ENCODE measurements around the gene MITF.
"Not testable (repeated sequence)": the region's sequence is repeated elsewhere in the genome, so short reads cannot be mapped to it uniquely, and the experiment has no call there.

Gene MITF

DNA sequence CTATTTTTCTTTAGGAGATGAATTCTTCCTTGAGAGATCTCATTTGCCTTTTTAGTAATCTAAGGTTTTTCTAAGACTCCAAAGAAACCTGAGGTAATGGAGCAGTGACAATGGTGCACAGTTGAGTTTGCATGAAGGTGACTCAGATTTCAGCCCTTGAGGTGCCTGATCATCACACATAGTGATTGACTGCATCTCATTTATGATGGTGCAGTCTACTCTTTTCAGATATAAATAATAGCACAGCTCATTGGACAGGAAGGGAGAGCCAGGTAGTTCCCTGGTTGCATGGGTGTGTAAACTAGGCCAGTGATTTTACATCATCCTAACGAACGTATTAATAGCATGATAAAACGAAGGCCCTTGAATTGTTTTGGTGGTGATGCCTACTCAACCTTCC lies 174.2 kb downstream of the MITF start:
- no peak for TF ChIP-seq EZH2phosphoT487 (IDR thresholded peaks at IDR 0.05; ENCODE audit: borderline replicate concordance, low read length)
- TF ChIP-seq, protein P1, sequence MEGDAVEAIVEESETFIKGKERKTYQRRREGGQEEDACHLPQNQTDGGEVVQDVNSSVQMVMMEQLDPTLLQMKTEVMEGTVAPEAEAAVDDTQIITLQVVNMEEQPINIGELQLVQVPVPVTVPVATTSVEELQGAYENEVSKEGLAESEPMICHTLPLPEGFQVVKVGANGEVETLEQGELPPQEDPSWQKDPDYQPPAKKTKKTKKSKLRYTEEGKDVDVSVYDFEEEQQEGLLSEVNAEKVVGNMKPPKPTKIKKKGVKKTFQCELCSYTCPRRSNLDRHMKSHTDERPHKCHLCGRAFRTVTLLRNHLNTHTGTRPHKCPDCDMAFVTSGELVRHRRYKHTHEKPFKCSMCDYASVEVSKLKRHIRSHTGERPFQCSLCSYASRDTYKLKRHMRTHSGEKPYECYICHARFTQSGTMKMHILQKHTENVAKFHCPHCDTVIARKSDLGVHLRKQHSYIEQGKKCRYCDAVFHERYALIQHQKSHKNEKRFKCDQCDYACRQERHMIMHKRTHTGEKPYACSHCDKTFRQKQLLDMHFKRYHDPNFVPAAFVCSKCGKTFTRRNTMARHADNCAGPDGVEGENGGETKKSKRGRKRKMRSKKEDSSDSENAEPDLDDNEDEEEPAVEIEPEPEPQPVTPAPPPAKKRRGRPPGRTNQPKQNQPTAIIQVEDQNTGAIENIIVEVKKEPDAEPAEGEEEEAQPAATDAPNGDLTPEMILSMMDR (IDR thresholded peaks at IDR 0.05; ENCODE audit: low read depth, low read length, poor library complexity, severe bottlenecking), result no peak
- Histone ChIP-seq H3K4me3 (ENCODE audit: low read length) (no peak overlapping the region), H3K79me2 (ENCODE audit: control insufficient read depth, low read length) (no peaks in the 10 kb centered on the region), H3K27me3 (ENCODE audit: control insufficient read depth, low read length) (no peaks in the 10 kb centered on the region), H3K9me2 (replicated peaks; ENCODE audit: control insufficient read depth, low read length) (no peaks in the 10 kb centered on the region), H3F3A (ENCODE audit: control insufficient read depth, insufficient read depth) (no peaks in the 10 kb centered on the region), H3K27ac (ENCODE audit: low read depth, low read length) (no peak overlapping the region), H3K36me3 (ENCODE audit: control insufficient read depth, low read length) (no peaks in the 10 kb centered on the region), H4K20me1 (ENCODE audit: control insufficient read depth, insufficient read depth, low read depth, low read length) (no peaks in the 10 kb centered on the region), H3K4me2 (ENCODE audit: low read length) (no peak overlapping the region), H3K9me3 (ENCODE audit: control insufficient read depth, insufficient read depth, low read length) (peaks cover 8% of the 10 kb centered on the region; the same call in 1 of the 2 replicates), H3K4me1 (ENCODE audit: control insufficient read depth, low read length) (no peaks in the 10 kb centered on the region)

DNA sequence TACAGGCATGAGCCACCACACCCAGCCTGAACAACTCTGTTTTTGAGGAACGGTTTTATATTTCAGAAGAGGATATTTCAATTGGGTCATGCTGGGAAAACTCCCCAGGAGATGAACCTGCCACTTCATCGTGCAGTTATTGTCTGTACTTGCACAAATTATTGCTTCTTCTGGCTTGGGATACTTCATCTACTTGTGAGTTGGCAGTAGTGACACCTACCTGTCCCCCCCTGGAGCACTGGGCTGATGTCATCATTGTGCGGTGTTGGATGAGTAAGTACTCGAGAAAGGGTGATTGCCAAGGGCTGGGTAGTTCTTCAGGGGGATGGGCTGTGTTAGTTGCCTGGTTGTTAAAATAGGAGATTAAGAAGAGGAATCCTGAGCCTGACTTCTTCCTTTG lies 175.1 kb downstream of the MITF start:
- no peak for TF ChIP-seq EZH2phosphoT487 (IDR thresholded peaks at IDR 0.05; ENCODE audit: borderline replicate concordance, low read length)
- TF ChIP-seq, protein P1 (IDR thresholded peaks at IDR 0.05; ENCODE audit: low read depth, low read length, poor library complexity, severe bottlenecking), result no peak
- Histone ChIP-seq H3K27ac (ENCODE audit: low read depth, low read length) (no peak overlapping the region), H3K4me2 (ENCODE audit: low read length) (no peak overlapping the region)

DNA sequence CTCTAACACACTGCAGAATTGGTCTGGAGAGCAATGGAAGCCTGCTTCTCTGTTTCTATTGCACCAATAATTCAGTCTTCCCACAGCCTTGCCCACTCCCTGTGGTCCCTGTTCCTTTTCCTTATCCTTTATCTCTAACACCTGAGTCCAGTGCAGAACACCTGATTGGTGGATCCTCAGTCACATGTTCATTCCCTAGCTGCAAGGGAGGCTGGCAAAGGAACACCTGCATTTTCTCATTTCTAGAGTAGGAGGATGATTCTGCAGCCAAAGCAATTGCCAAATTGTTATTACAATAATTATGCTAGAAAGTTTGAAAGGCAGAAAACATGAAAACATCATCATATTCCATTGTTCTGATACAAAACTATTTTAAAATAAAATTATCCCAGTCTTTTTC lies 176.5 kb downstream of the MITF start:
- no peaks in the 10 kb centered on the region for H3F3A ChIP-seq (ENCODE audit: control insufficient read depth, insufficient read depth)
- H4K20me1 ChIP-seq (ENCODE audit: control insufficient read depth, insufficient read depth, low read depth, low read length), result no peaks in the 10 kb centered on the region
- no peak for TF ChIP-seq EZH2phosphoT487 (IDR thresholded peaks at IDR 0.05; ENCODE audit: borderline replicate concordance, low read length)
- TF ChIP-seq, protein P1 (IDR thresholded peaks at IDR 0.05; ENCODE audit: low read depth, low read length, poor library complexity, severe bottlenecking), result no peak
- H3K79me2 ChIP-seq (ENCODE audit: control insufficient read depth, low read length), result no peaks in the 10 kb centered on the region
- no peaks in the 10 kb centered on the region for H3K4me1 ChIP-seq (ENCODE audit: control insufficient read depth, low read length)
- H3K27ac ChIP-seq (ENCODE audit: low read depth, low read length), result no peak overlapping the region
- H3K36me3 ChIP-seq (ENCODE audit: control insufficient read depth, low read length), result no peaks in the 10 kb centered on the region
- H3K4me2 ChIP-seq (ENCODE audit: low read length), result no peak overlapping the region
- no peaks in the 10 kb centered on the region for H3K9me3 ChIP-seq (ENCODE audit: control insufficient read depth, insufficient read depth, low read length)
- no peaks in the 10 kb centered on the region for H3K27me3 ChIP-seq (ENCODE audit: control insufficient read depth, low read length)
- no peak overlapping the region for H3K4me3 ChIP-seq (ENCODE audit: low read length)
- no peaks in the 10 kb centered on the region for H3K9me2 ChIP-seq (replicated peaks; ENCODE audit: control insufficient read depth, low read length)

More for the DNA sequence above, 175.1 kb downstream of the MITF start:
- Histone ChIP-seq H3F3A (ENCODE audit: control insufficient read depth, insufficient read depth) (no peaks in the 10 kb centered on the region), H4K20me1 (ENCODE audit: control insufficient read depth, insufficient read depth, low read depth, low read length) (no peaks in the 10 kb centered on the region), H3K79me2 (ENCODE audit: control insufficient read depth, low read length) (no peaks in the 10 kb centered on the region), H3K9me3 (ENCODE audit: control insufficient read depth, insufficient read depth, low read length) (peaks cover 4% of the 10 kb centered on the region; the same call in 1 of the 2 replicates), H3K4me1 (ENCODE audit: control insufficient read depth, low read length) (no peaks in the 10 kb centered on the region), H3K4me3 (ENCODE audit: low read length) (no peak overlapping the region), H3K9me2 (replicated peaks; ENCODE audit: control insufficient read depth, low read length) (no peaks in the 10 kb centered on the region), H3K36me3 (ENCODE audit: control insufficient read depth, low read length) (no peaks in the 10 kb centered on the region), H3K27me3 (ENCODE audit: control insufficient read depth, low read length) (no peaks in the 10 kb centered on the region)

DNA sequence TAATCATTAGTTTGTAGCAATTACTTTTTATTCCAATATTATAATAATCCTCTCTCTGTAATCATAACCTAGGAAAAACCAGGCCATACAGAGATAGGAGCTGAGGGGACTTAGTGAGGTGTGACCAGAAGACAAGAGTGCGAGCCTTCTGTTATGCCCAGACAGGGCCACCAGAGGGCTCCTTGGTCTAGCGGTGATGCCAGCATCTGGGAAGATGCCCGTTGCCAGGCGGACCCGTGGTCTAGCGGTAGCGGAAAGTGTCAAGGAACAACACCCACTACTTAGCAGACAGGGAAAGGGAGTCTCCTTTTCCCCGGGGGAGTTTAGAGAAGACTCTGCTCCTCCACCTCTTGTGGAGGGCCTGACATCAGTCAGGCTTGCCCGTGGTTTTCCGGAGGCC lies 180.7 kb downstream of the MITF start:
- H3K27me3 ChIP-seq (ENCODE audit: control insufficient read depth, low read length); H3K79me2 ChIP-seq (ENCODE audit: control insufficient read depth, low read length); H3K4me2 ChIP-seq (ENCODE audit: low read length); H3F3A ChIP-seq (ENCODE audit: control insufficient read depth, insufficient read depth); H3K27ac ChIP-seq (ENCODE audit: low read depth, low read length); H3K4me1 ChIP-seq (ENCODE audit: control insufficient read depth, low read length); H3K9me3 ChIP-seq (ENCODE audit: control insufficient read depth, insufficient read depth, low read length); H3K9me2 ChIP-seq (replicated peaks; ENCODE audit: control insufficient read depth, low read length); H3K36me3 ChIP-seq (ENCODE audit: control insufficient read depth, low read length); H3K4me3 ChIP-seq (ENCODE audit: low read length); H4K20me1 ChIP-seq (ENCODE audit: control insufficient read depth, insufficient read depth, low read depth, low read length): not testable (repeated sequence)
- TF ChIP-seq, protein P1 (IDR thresholded peaks at IDR 0.05; ENCODE audit: low read depth, low read length, poor library complexity, severe bottlenecking), result peak; percentile 41
